Endothelial cell of umbilical vein (primary cell): ENCODE results near the gene PSMA5. TPM values are rescaled to one million over a fixed set of nuclear protein-coding genes. Genes with fewer than 3 reads are reported as not detected.

Source experiments
- BruUV-seq: library from RNA; stranded (reverse); fragments of 400-500 nt; replicated peaks from 2 replicates; lab custom pipeline; 2021; lab: Mats Ljungman, UMichigan
- CTCF ChIA-PET: fragments of 300-600, 350-600 bp; sonication (Branson Sonifier 250); formaldehyde crosslinking; loops from one replicate; lab custom pipeline; 2021; ENCODE audit warnings: antibody characterized with exemption, inconsistent platforms; lab: Charles Lee
- POLR2A ChIA-PET: fragments of 300-600, 350-600 bp; sonication (Branson Sonifier 250); formaldehyde crosslinking; loops from one replicate; lab custom pipeline; 2021; ENCODE audit warnings: antibody characterized with exemption, inconsistent platforms; lab: Charles Lee
- DNase-seq: peaks from one replicate; pipeline ENCODE4 v3.0.0-alpha.2; 2011; ENCODE audit warnings: low read depth, low spot score
- FAIRE-seq: peaks from 2 replicates; lab custom pipeline; 2011; peaks lifted over from hg19 to GRCh38; lab: Jason Lieb, UNC
- H2AFZ ChIP-seq: 2 replicates; pipeline ENCODE4 v1.6.0; 2012; ENCODE audit warnings: low read depth, low read length, control low read depth, inconsistent platforms
- H3K27ac ChIP-seq: 2 replicates; pipeline ENCODE4 v1.5.1; 2011; ENCODE audit warnings: low read depth, mild to moderate bottlenecking, control low read depth, low read length, moderate library complexity; ENCODE audit not compliant: insufficient read depth
- H3K27me3 ChIP-seq, 2 experiments: 2 replicates each; pipeline versions ENCODE4 v1.6.0 to v1.6.1; 2011; ENCODE audit warnings: low read length in 2 of 2, mixed read lengths in 1 of 2; ENCODE audit not compliant: control insufficient read depth in 2 of 2, insufficient read depth in 2 of 2
- H3K36me3 ChIP-seq, 2 experiments: 2 replicates in 1 of 2; 3 replicates in 1 of 2; pipeline ENCODE4 v1.5.1; 2011; ENCODE audit warnings: low read length in 2 of 2, mild to moderate bottlenecking in 1 of 2, moderate library complexity in 1 of 2; ENCODE audit not compliant: control insufficient read depth in 2 of 2, insufficient read depth in 2 of 2; ENCODE audit errors: extremely low read depth in 1 of 2
- H3K4me1 ChIP-seq: 3 replicates; pipeline ENCODE4 v1.5.1; 2011; ENCODE audit warnings: mild to moderate bottlenecking, low read length; ENCODE audit not compliant: control insufficient read depth, insufficient read depth; ENCODE audit errors: extremely low read depth
- H3K4me2 ChIP-seq: 2 replicates; pipeline ENCODE4 v1.6.1; 2011; ENCODE audit warnings: low read length, control low read depth, mixed read lengths; ENCODE audit not compliant: insufficient read depth
- H3K4me3 ChIP-seq, 3 experiments: fragments of 200-600 bp in 1 of 3; sonication (generic), shearing (Covaris generic) in 1 of 3; replicated peaks in 1 of 3; 2 replicates each; pipeline ENCODE4 v1.5.1; 2011 to 2016; ENCODE audit warnings: control low read depth in 3 of 3, low read length in 3 of 3, mild to moderate bottlenecking in 2 of 3, inconsistent platforms in 1 of 3, low read depth in 1 of 3, moderate library complexity in 1 of 3; ENCODE audit not compliant: insufficient read depth in 1 of 3
- H3K79me2 ChIP-seq: 2 replicates; pipeline ENCODE4 v1.6.0; 2012; ENCODE audit warnings: low read length, inconsistent platforms; ENCODE audit not compliant: control insufficient read depth, insufficient read depth
- H3K9ac ChIP-seq: replicated peaks from 2 replicates; pipeline ENCODE3; 2011; ENCODE audit warnings: low read length, control low read depth; ENCODE audit not compliant: insufficient read depth; ENCODE audit errors: extremely low read depth
- H3K9me1 ChIP-seq: replicated peaks from 3 replicates; pipeline ENCODE4 v1.6.0; 2011; ENCODE audit warnings: mild to moderate bottlenecking, low read length; ENCODE audit not compliant: control insufficient read depth, insufficient read depth; ENCODE audit errors: extremely low read depth
- H3K9me3 ChIP-seq: replicated peaks from 2 replicates; pipeline ENCODE4 v1.5.1; 2012; ENCODE audit warnings: low read length, inconsistent platforms; ENCODE audit not compliant: control insufficient read depth, insufficient read depth
- H4K20me1 ChIP-seq: replicated peaks from 2 replicates; pipeline ENCODE3; 2011; ENCODE audit warnings: mild to moderate bottlenecking, low read length; ENCODE audit not compliant: control insufficient read depth, insufficient read depth; ENCODE audit errors: extremely low read depth
- CTCF ChIP-seq, 2 donors: IDR thresholded peaks; 1 replicate in 1 of 2; 2 replicates in 1 of 2; pipeline ENCODE4 v1.5.1; 2011; ENCODE audit warnings: low read length in 2 of 2, mild to moderate bottlenecking in 2 of 2, moderate library complexity in 2 of 2, control low read depth in 1 of 2, inconsistent platforms in 1 of 2, low read depth in 1 of 2; ENCODE audit not compliant: insufficient read depth in 1 of 2; ENCODE audit errors: extremely low read depth in 1 of 2
- EZH2 ChIP-seq: IDR thresholded peaks from 2 replicates; pipeline ENCODE4 v1.6.1; 2012; ENCODE audit warnings: borderline replicate concordance, low read depth, mild to moderate bottlenecking, moderate library complexity, low read length, inconsistent platforms; ENCODE audit not compliant: severe bottlenecking
- FOS ChIP-seq: IDR thresholded peaks from 2 replicates; pipeline ENCODE4 v1.6.1; 2011; ENCODE audit warnings: mild to moderate bottlenecking, low read length, moderate library complexity, borderline replicate concordance; ENCODE audit not compliant: insufficient read depth
- JUN ChIP-seq: IDR thresholded peaks from 2 replicates; pipeline ENCODE4 v1.6.1; 2011; ENCODE audit warnings: borderline replicate concordance, low read depth; ENCODE audit not compliant: insufficient read length, insufficient read depth
- MAX ChIP-seq: IDR thresholded peaks from 2 replicates; pipeline ENCODE4 v1.6.1; 2011; ENCODE audit not compliant: insufficient read depth, insufficient read length
- POLR2AphosphoS5 ChIP-seq: IDR thresholded peaks from 2 replicates; pipeline ENCODE4 v1.6.1; 2012; ENCODE audit warnings: low read depth, mild to moderate bottlenecking, control low read depth, low read length, moderate library complexity; ENCODE audit not compliant: insufficient read depth
- dilution Hi-C: fragments of 300-500 bp; cut with MboI; formaldehyde crosslinking; loops from one replicate; pipeline ENCODE4 v1.15.0; 2019; ENCODE audit warnings: low sequenced_read_pairs; ENCODE audit not compliant: extremely low pct_ligation_motif_present
- intact Hi-C: fragments of 100-400 bp; cut with micrococcal nuclease; formaldehyde crosslinking; loops from one replicate; pipeline ENCODE4 v1.10.0; 2022
- polyA plus RNA-seq, 4 experiments: library from polyadenylated mRNA; depleted of rRNA in 3 of 4; stranded (reverse) in 3 of 4; unstranded in 1 of 4; fragments of >200 nt; gene quantifications; 2 replicates each; pipeline versions ENCODE4 v1.2.1 to v1.2.3, GENCODE V29; 2011 to 2012; ENCODE audit warnings: missing spikeins in 1 of 4
- total RNA-seq: library from RNA; stranded (reverse); gene quantifications from 2 replicates; pipeline ENCODE4 v1.2.3, GENCODE V29; 2021

Gene PSMA5
- total and polyA plus RNA-seq, 2 donors (not counting 3 experiments of a cell fraction or from before 2014, with no cell fraction given) = 98.1 to 125 TPM

- Histone ChIP-seq H3K4me3 (no peak overlapping the region), H3K9me1 (no peaks in the 10 kb centered on the region), H2AFZ (no peak overlapping the region), H3K79me2 (no peaks in the 10 kb centered on the region), H3K4me1 (no peaks in the 10 kb centered on the region), H3K4me2 (no peak overlapping the region), H3K9me3 (no peaks in the 10 kb centered on the region), H3K27me3 (peaks cover 12 to 20% of the 10 kb centered on the region in 2 experiments), H4K20me1 (no peaks in the 10 kb centered on the region), H3K27ac (no peak overlapping the region), H3K36me3 (no peaks in the 10 kb centered on the region), H3K9ac (no peak overlapping the region)
- intact Hi-C loops (no loop called here), dilution Hi-C loops (no loop called here)
- DNase-seq = no peak
- ChIA-PET CTCF (no interaction called here), POLR2A (no interaction called here)
- no peak for FAIRE-seq
- TF ChIP-seq POLR2AphosphoS5 = no peak
- TF ChIP-seq JUN = no peak
- no peak for TF ChIP-seq MAX
- no peak for TF ChIP-seq EZH2
- TF ChIP-seq CTCF (IDR thresholded peaks at IDR 0.05; ENCODE audit: extremely low read depth in 1 of 2, insufficient read depth in 1 of 2, low read depth in 1 of 2, low read length in 2 of 2) = no peak
- no peak for TF ChIP-seq FOS
- no TSS peak for BruUV-seq
Observed at GRCh38 chr1:109354929-109355328, 71.3 kb downstream of the PSMA5 start.
